GM12878 (cell line): Measurements from ENCODE around the gene RARS2. TPM values are rescaled to one million over a fixed set of nuclear protein-coding genes. Genes with fewer than 3 reads are reported as not detected.
"Not testable (repeated sequence)": the region's sequence is repeated elsewhere in the genome, so short reads cannot be mapped to it uniquely, and the experiment has no call there.

Experiments
- ATAC-seq: fragments of 200-7000 bp; cut with Tn5 transposase; 3 replicates; pipeline ENCODE4 v1.9.1; 2020; ENCODE audit warnings: mild to moderate bottlenecking, moderate library complexity
- BruUV-seq: library from RNA; stranded (reverse); fragments of 400-500 nt; replicated peaks from 2 replicates; lab custom pipeline; 2021; lab: Mats Ljungman, UMichigan
- CTCF ChIA-PET: fragments of 300-600 bp; sonication (Branson Sonifier 250); formaldehyde crosslinking; extraction: SDS; loops from one replicate; lab custom pipeline; 2021; ENCODE audit warnings: inconsistent platforms; lab: Yijun Ruan, JAX
- POLR2A ChIA-PET: fragments of 350-600 bp; formaldehyde crosslinking; extraction: SDS; loops from one replicate; lab custom pipeline; 2021; ENCODE audit warnings: inconsistent platforms; lab: Charles Lee
- RAD21 ChIA-PET: fragments of 300-600 bp; sonication (Branson Sonifier 250); formaldehyde crosslinking; loops from one replicate; lab custom pipeline; 2023; ENCODE audit warnings: antibody characterized with exemption; ENCODE audit not compliant: unreplicated experiment; lab: Charles Lee
- SMC1A ChIA-PET: fragments of 300-600 bp; sonication (Branson Sonifier 250); formaldehyde crosslinking; loops from one replicate; lab custom pipeline; 2023; ENCODE audit not compliant: unreplicated experiment, uncharacterized antibody; lab: Charles Lee
- DNase-seq: peaks from one replicate; pipeline ENCODE4 v3.0.0-alpha.2; 2011; ENCODE audit warnings: low read depth, low spot score
- FAIRE-seq: peaks from 3 replicates; lab custom pipeline; 2011; peaks lifted over from hg19 to GRCh38; lab: Jason Lieb, UNC
- H2AFZ ChIP-seq: 2 replicates; pipeline ENCODE4 v1.6.0; 2011; ENCODE audit warnings: low read depth, low read length, control low read depth; ENCODE audit not compliant: control insufficient read depth
- H3K27ac ChIP-seq: 2 replicates; pipeline ENCODE4 v1.5.1; 2011; ENCODE audit warnings: control low read depth; ENCODE audit not compliant: control insufficient read depth, insufficient read depth
- H3K27me3 ChIP-seq, 2 experiments: replicated peaks in 1 of 2; 2 replicates each; pipeline versions ENCODE4 v1.6.0 to v1.6.1; 2011; ENCODE audit warnings: low read length in 1 of 2; ENCODE audit not compliant: control insufficient read depth in 2 of 2, insufficient read depth in 2 of 2
- H3K36me3 ChIP-seq, 2 experiments: 2 replicates each; pipeline ENCODE4 v1.5.1; 2011; ENCODE audit warnings: low read length in 1 of 2; ENCODE audit not compliant: control insufficient read depth in 2 of 2, insufficient read depth in 2 of 2
- H3K4me1 ChIP-seq: 2 replicates; pipeline ENCODE4 v1.6.1; 2011; ENCODE audit warnings: mild to moderate bottlenecking, low read length, moderate library complexity, mixed read lengths; ENCODE audit not compliant: control insufficient read depth, insufficient read depth
- H3K4me2 ChIP-seq: 2 replicates; pipeline ENCODE4 v1.6.0; 2011; ENCODE audit warnings: control low read depth; ENCODE audit not compliant: control insufficient read depth, insufficient read depth
- H3K4me3 ChIP-seq: fragments of 200-600 bp; sonication (generic); 2 replicates; pipeline ENCODE4 v1.5.1; 2016
- H3K79me2 ChIP-seq: 2 replicates; pipeline ENCODE4 v1.6.0; 2011; ENCODE audit warnings: low read length; ENCODE audit not compliant: control insufficient read depth, insufficient read depth
- H3K9ac ChIP-seq: 2 replicates; pipeline ENCODE4 v1.8.0; 2011; ENCODE audit warnings: low read length, control low read depth, mixed read lengths; ENCODE audit not compliant: control insufficient read depth, insufficient read depth
- H3K9me3 ChIP-seq: replicated peaks from 3 replicates; pipeline ENCODE4 v1.5.1; 2011; ENCODE audit warnings: mild to moderate bottlenecking, low read length; ENCODE audit not compliant: control insufficient read depth, insufficient read depth
- H4K20me1 ChIP-seq: 2 replicates; pipeline ENCODE4 v1.6.0; 2011; ENCODE audit not compliant: control insufficient read depth, insufficient read depth
- DPF2 ChIP-seq: fragments of 450-650 bp; IDR thresholded peaks from 2 replicates; pipeline ENCODE4 v1.6.1; 2017; ENCODE audit warnings: mild to moderate bottlenecking
- EED ChIP-seq: sonication (generic); IDR thresholded peaks from 2 replicates; pipeline ENCODE4 v1.6.1; 2016; ENCODE audit warnings: antibody characterized with exemption, low read depth
- MLLT1 ChIP-seq: fragments of 450-650 bp; IDR thresholded peaks from 2 replicates; pipeline ENCODE4 v1.6.1; 2016; ENCODE audit warnings: mild to moderate bottlenecking
- MTA2 ChIP-seq: fragments of 450-650 bp; IDR thresholded peaks from 2 replicates; pipeline ENCODE4 v1.6.1; 2016; ENCODE audit warnings: low read depth, mild to moderate bottlenecking, moderate library complexity
- NBN ChIP-seq: fragments of 450-650 bp; IDR thresholded peaks from 2 replicates; pipeline ENCODE4 v1.6.1; 2016
- PKNOX1 ChIP-seq: fragments of 450-650 bp; IDR thresholded peaks from 2 replicates; pipeline ENCODE4 v1.6.1; 2016; ENCODE audit warnings: mild to moderate bottlenecking
- RELB ChIP-seq: fragments of 450-650 bp; IDR thresholded peaks from 2 replicates; pipeline ENCODE4 v1.6.1; 2017; ENCODE audit warnings: low read depth, mild to moderate bottlenecking, moderate library complexity
- SPI1 ChIP-seq: IDR thresholded peaks from 2 replicates; pipeline ENCODE4 v1.6.1; 2011; ENCODE audit warnings: low read depth, mild to moderate bottlenecking, low read length, moderate library complexity, borderline replicate concordance; ENCODE audit not compliant: insufficient read depth
- ZNF207 ChIP-seq: fragments of 450-650 bp; IDR thresholded peaks from 2 replicates; pipeline ENCODE4 v1.6.1; 2014; ENCODE audit warnings: antibody characterized with exemption, mild to moderate bottlenecking, borderline replicate concordance
- ZNF24 ChIP-seq: fragments of 450-650 bp; IDR thresholded peaks from 2 replicates; pipeline ENCODE4 v1.6.1; 2017; ENCODE audit warnings: antibody characterized with exemption, mild to moderate bottlenecking
- ZNF384 ChIP-seq: IDR thresholded peaks from 2 replicates; pipeline ENCODE4 v1.6.1; 2012; ENCODE audit warnings: low read depth, mild to moderate bottlenecking, low read length, improper control_type of control experiment, borderline replicate concordance
- WGBS: methylation state at CpG from one replicate; pipeline ENCODE4 v1.1.6; 2016; ENCODE audit warnings: low lambda C conversion rate; ENCODE audit not compliant: insufficient replicate concordance, insufficient coverage; ENCODE audit errors: missing lambda C conversion rate; 5-methylcytosine and 5-hydroxymethylcytosine counted together
- in situ Hi-C: fragments of 300-500 bp; cut with MboI; formaldehyde crosslinking; loops from 9 replicates; pipeline ENCODE4 v1.14.3; 2018; ENCODE audit warnings: mixed read lengths
- intact Hi-C: fragments of 100-400 bp; cut with micrococcal nuclease; formaldehyde crosslinking; loops from one replicate; pipeline ENCODE4 v1.14.2; 2022; ENCODE audit not compliant: unreplicated experiment
- polyA plus RNA-seq, 11 experiments: library from polyadenylated mRNA; depleted of rRNA in 4 of 11; unstranded in 6 of 11; stranded (reverse) in 5 of 11; fragments of >200 nt; fragmentation: Nextera tagmentation in 4 of 11; fragmentation: Illumina TruSeq in 1 of 11; extraction: Ambion mirVana in 4 of 11; extraction: Trizol in 1 of 11; gene quantifications; 1 replicate in 1 of 11; 2 replicates in 10 of 11; pipeline versions ENCODE4 v1.2.1 to v1.2.3, GENCODE V29; 2011 to 2016; ENCODE audit warnings: inconsistent platforms in 2 of 11, missing spikeins in 2 of 11, low read depth in 1 of 11
- total RNA-seq, 4 experiments: library from RNA; depleted of rRNA in 3 of 4; stranded (reverse); fragments of >200 nt in 3 of 4; fragmentation: Illumina TruSeq in 1 of 4; extraction: Trizol in 1 of 4; gene quantifications; 2 replicates each; pipeline versions ENCODE4 v1.2.1 to v1.2.3, GENCODE V29; 2013 to 2021

RARS2 gene
- total and polyA plus RNA-seq, 10 of the 15 experiments (the other 5 are each of a cell fraction or from before 2014, with no cell fraction given) = 18.3 to 54.2 (median 36.8) TPM

- POLR2A ChIA-PET = interaction anchor here (1.3 kb wide), 1 partner anchor 71 kb away, joined by 3 read pairs; no protein-coding TSS in a partner anchor
- Histone ChIP-seq H3K4me2 (no peak overlapping the region), H3K27me3 (no peaks in the 10 kb centered on the region), H3K79me2 (no peaks in the 10 kb centered on the region), H3K36me3 (peaks cover 0 to 2% of the 10 kb centered on the region in 2 experiments; a peak in 2 of 4 replicates), H3K4me1 (peaks cover 4% of the 10 kb centered on the region), H2AFZ (no peak overlapping the region), H3K27ac (no peak overlapping the region), H4K20me1 (no peaks in the 10 kb centered on the region), H3K4me3 (no peak overlapping the region), H3K9me3 (no peaks in the 10 kb centered on the region), H3K9ac (no peak overlapping the region)
- no TSS peak for BruUV-seq
- RAD21 ChIA-PET = interaction anchor here (1.6 kb wide), 1 partner anchor 303 kb away, joined by 3 read pairs; no protein-coding TSS in a partner anchor
- ATAC-seq = peak; percentile 90
- TF ChIP-seq EED (no peak), RELB (peak; percentile 45; the same call in 1 of the 2 replicates), ZNF207 (no peak), DPF2 (0 out of 2 replicates have a peak, but pooled peaks have one; percentile 17), NBN (no peak), SPI1 (peak; percentile 79), MLLT1 (peak; percentile 29; the same call in 1 of the 2 replicates), MTA2 (peak; percentile 36; the same call in 1 of the 2 replicates), ZNF384 (peak; percentile 73), ZNF24 (peak; percentile 67; the same call in 1 of the 2 replicates), PKNOX1 (0 out of 2 replicates have a peak, but pooled peaks have one; percentile 22)
- SMC1A ChIA-PET = interaction anchor here (0.7 to 2.8 kb wide), 7 partner anchors 9 to 1373 kb away, joined by 3 to 10 read pairs (median 4); no protein-coding TSS in a partner anchor
- intact Hi-C loops (no loop called here), in situ Hi-C loops (no loop called here)
- 92% methylated on average over 8 of the region's 8 CpGs for WGBS
- DNase-seq = no peak
- CTCF ChIA-PET = interaction anchor here (0.6 to 1.6 kb wide), 4 partner anchors 11 to 416 kb away, joined by 3 to 5 read pairs (median 3); no protein-coding TSS in a partner anchor
- FAIRE-seq = no peak
These were observed 94.9 kb downstream of the RARS2 start for GRCh38 chr6:87494761-87495422.

GRCh38 chr6:87489326-87489725 is 100.5 kb downstream of the RARS2 start:
- H3K4me2 ChIP-seq, H3K9me3 ChIP-seq, DNase-seq, H2AFZ ChIP-seq, H3K4me3 ChIP-seq, H3K27ac ChIP-seq, FAIRE-seq, ATAC-seq, H3K79me2 ChIP-seq, H3K36me3 ChIP-seq, H3K4me1 ChIP-seq, BruUV-seq, H3K9ac ChIP-seq, intact Hi-C loops, in situ Hi-C loops, H3K27me3 ChIP-seq, H4K20me1 ChIP-seq: not testable (repeated sequence)
- CTCF ChIA-PET = interaction anchor here (0.9 kb wide), 1 partner anchor 98 kb away, joined by 4 read pairs; no protein-coding TSS in a partner anchor
- RAD21 ChIA-PET = interaction anchor here (0.7 kb wide), 1 partner anchor 78 kb away, joined by 4 read pairs; no protein-coding TSS in a partner anchor
- POLR2A ChIA-PET = interaction anchor here (0.6 to 0.8 kb wide), 6 partner anchors 14 to 687 kb away, joined by 3 to 8 read pairs (median 4); no protein-coding TSS in a partner anchor
- SMC1A ChIA-PET = interaction anchor here (0.8 to 1.0 kb wide), 2 partner anchors 14 to 307 kb away, joined by 3 read pairs; no protein-coding TSS in a partner anchor
- WGBS = 97% methylated on average over 6 of the region's 8 CpGs
